ENCODE results near the gene SNPH.

Gene SNPH

DNA sequence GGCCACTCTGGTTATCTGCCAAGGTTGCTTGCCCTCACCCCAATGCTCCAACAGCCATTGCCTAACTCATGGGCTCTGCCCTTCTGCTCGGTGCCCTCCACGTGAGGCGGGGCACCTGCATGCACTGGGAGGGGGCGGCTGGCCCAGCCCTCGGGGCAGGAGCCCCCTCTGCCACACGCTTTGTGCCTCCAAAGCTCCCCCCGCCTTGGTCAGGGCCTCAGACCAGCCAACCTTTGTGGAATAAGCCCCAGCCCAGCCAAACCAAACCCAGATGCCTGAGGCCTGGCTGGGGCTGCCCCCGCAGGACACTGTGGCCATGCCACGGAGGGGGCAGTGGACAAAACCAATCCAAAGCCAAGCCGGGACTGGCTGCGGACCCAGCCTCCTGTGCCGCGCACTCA, 41.5 kb downstream of the SNPH start:
- DNase-seq, result no peak

DNA sequence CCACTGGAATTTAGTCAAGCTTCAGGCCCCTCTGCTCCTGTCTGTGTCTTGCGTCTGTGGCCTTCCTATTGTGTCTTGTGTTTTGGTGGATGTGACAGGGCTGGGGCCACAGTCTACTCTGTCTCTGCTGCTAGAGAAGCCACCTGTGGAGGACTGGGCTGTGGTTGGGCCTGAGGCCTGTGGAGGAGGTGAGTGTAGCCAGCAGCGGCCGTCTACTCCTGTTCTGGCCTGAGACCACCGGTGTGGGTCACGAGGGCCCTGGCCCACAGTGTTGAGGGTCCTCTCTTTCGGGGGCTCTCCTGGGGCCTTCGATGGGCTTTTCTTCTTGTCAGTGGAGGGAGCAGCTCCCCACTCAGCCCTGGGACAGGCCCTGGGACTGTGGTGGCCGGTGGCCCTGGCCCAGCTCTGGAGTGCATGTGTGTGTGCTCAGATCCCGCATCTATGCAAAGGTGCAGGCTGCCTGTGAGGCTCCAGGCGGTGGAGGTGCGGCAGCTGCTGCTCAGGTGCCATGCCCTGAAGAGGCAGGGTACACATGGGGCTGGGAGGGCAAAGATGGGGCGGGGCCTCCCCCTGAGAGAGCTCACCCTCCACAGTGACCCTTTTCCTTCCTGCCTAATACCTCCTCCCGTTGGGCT, 42.1 kb downstream of the SNPH start:
- no peak for DNase-seq

DNA sequence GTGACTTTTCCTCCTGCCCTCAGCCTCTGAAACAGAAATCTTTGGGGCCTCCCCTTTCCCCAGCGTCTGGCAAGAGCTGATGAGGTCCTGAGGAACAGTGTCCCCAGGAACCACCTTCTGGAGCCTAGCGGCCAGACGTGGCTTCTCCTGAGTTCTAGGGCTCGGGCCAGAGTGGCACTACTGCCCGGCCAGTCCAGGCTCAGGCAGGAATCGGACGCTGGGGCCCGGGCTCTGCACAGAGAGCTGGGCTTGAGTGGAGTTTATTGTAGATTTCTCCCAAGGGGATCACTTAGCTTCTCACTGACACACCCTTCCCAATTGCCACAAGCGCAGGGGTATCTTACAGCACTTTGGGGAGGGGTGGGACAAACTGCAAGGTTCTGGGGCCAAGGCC, 42.6 kb downstream of the SNPH start:
- DNase-seq, result no peak

- no peak for DNase-seq
Measured at GRCh38 chr20:1309439-1309847, 43.3 kb downstream of the SNPH start.

- no peak for DNase-seq
Measured at GRCh38 chr20:1310071-1310470, 44.0 kb downstream of the SNPH start.

- DNase-seq, result no peak
Measured at GRCh38 chr20:1310506-1311190, 44.6 kb downstream of the SNPH start.

GRCh38 chr20:1312308-1312707, 46.2 kb downstream of the SNPH start:
- DNase-seq, result no peak

- DNase-seq, result no peak
Measured at GRCh38 chr20:1312904-1313235, 46.8 kb downstream of the SNPH start.

DNA sequence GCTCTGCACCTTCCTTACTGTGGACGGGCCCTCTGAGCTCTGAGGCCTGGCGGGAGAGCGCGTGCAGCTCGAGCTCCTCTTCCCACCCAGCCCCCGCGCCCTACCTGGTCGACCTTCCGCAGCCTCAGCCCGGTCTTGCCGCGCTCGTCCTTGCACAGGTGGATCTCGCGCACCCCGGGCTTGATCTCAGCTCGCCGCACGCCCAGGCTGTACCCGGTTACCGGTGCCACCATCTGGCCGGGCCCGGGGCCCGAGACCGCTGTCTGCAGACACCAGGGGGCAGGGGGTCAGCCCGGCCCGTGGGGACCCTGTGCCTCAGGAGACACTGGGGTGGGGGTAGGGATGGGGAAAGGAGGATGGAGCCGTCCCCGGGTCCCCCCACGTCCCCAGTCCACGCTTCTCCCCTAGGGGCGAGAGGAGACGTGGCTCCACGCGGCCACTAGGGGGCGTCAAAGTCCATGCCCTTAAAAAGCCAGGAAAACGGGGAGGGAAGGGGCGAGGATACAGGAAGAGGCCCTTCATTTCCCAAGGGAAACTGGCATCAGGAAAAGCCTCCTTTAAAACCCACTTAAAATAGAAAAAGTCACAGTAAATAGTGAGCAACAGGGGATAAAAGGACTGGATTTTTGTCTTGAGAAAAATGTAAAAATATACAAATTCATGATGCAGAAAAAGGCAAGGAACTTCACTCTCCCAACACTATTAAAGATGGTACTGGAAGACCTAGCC, 47.3 kb downstream of the SNPH start:
- peak; percentile 68 for DNase-seq

DNA sequence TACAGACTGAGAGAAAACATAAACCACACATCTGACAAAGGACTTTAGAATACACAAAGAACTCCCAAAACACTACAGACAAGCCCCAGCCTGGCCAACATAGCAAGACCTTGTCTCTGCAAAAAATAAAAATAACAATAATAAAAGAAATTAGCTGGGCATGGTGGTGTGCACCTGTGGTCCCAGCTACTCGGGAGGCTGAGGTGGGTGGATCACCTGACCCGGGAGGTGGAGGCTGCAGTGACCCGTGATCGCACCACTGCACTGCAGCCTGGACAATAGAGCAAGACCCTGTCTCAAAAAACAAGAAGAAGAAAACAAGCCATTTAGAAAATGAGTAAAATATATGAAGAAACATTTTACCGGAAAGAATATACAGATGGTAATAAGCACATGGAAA, 49.7 kb downstream of the SNPH start:
- DNase-seq, result no peak

GRCh38 chr20:1317545-1318255, 51.6 kb downstream of the SNPH start:
- DNase-seq, result no peak

DNA sequence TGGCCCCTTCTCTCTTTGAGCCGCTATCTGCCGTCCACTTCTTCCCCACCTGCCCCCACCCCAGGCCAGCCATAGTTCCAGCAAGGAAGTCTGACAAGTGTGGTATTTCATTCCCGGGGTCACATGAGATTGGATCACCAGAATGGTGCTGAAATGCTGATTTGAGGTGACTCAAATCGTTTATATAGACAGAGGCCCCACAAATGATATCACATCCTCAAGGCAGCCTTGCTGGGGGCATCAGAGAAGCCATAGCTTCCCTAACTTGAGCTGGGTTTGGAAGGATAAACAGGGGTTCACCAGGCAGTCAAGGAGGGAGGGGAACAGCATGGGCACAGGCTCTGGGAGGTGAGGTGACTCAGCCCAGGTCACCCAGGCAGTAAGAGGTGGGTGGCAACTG, 53.0 kb downstream of the SNPH start:
- no peak for DNase-seq

DNA sequence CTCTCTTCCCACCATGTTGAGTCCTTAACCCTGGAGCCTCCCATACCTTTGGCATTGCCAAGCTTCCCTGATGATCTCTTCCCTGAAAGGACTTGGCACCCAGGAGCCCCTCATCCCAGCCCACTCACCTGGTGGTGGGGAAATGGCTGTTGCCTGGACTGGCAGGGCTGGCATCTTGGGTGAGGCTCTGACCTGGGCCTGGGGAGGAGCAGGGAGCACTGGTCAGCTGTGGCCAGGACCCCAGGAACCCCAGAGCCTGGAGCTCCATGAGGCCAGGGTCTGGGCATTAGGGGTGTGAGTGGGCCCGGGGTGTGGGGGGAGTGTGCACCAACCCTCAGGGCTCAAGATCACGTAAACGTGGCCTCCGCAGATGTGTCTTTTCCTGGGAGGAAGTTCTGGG, 53.4 kb downstream of the SNPH start:
- DNase-seq, result no peak

DNA sequence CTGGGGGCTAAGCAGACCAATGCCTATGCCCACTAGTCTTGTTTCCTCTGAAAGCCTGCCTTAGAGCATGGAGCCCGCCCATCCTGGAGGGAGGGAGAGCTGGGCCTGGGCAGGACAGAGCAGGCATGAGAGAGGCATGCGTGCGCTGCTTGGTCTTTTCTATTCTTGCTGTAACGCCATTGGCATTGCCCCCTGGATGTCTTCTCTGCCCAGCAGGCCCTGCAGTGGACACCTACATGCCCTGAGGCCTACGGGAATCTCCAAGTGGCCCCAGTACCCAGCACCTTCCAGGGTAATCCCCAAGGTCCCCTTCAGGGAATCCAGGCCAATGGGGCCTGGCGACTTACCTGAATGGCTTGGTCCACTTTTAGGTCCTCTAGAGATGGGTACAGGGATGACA, 53.9 kb downstream of the SNPH start:
- DNase-seq, result no peak

DNA sequence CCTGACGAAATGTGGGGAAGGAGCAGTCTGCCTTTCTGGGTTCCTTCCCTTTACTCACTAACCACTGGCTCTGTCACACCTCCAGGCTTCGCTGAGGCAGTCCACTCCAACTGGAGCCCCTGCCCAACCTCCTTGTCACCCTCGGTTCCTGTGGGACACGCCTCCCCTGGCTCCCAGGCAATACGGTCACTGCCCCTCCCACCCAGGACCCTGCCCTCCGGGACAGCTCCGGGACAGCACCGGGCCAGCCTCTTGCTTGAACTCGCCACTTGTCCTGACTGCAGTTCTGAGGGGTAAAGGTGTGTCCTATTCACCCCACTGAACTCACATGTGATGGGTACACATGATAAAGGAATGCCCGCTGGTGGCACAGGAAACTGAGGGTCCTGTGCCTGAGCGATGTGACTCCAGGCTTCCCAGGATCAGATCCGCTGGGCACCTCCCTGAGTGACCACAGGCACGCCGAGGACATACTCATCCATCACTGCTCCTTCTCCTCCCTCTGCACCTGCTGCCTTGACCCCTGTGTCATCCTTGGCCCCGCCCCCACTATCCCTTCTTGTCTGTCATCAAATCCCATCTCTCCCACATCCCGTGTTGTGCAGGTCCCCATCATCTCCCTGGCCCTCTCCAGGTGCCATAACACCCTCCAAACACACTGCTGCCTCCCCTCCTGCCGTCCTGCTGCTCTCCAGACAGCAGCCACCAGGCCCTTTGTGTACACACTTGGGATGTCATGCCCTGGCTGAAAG, 55.0 kb downstream of the SNPH start:
- DNase-seq, result no peak

- DNase-seq, result no peak
Measured at GRCh38 chr20:1321654-1321939, 55.5 kb downstream of the SNPH start.

- no peak for DNase-seq
Measured at GRCh38 chr20:1322511-1323245, 56.6 kb downstream of the SNPH start.

GRCh38 chr20:1323256-1323655, 57.2 kb downstream of the SNPH start:
- no peak for DNase-seq

DNA sequence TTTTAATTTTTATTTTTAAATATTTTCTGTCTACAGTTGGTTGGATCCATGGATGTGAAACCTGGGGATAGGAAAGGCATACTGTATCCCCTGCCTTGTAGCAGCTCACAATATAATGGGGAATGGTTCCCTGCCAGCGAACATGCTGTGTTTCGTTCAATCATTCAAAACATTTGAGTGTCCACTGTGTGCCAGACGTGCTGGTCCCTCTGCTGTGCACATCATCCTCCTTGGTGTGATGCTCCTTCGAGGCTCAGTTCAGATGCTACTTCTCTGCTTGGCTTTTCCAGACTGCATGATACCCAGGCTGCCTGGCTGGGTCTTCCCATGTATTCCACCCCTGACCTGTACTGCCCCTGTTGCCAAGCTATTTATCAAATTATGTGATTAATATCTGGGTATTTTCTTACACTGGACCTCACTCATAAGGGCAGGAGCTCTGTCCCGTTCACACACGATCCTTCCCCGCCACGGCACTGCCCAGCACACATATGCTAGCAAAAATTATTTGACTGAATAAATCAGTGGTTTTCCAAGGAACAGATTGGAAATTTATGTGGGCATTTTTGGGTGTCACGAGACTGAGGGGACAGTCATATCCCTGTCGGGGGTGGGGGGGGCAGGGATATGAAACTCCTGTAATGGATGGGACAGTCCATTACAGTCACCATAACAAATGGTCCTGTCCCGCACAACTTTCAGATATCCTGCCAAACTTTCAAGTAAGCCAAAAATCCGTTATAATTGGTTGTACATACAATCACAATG, 57.9 kb downstream of the SNPH start:
- no peak for DNase-seq

- peak; percentile 23 for DNase-seq
Measured at GRCh38 chr20:1324598-1325172, 58.6 kb downstream of the SNPH start.
